Measurements from ENCODE around the gene GPS2.
A peak's percentile ranks its signal among the peaks of the same experiment; 100 is the strongest.

DNA sequence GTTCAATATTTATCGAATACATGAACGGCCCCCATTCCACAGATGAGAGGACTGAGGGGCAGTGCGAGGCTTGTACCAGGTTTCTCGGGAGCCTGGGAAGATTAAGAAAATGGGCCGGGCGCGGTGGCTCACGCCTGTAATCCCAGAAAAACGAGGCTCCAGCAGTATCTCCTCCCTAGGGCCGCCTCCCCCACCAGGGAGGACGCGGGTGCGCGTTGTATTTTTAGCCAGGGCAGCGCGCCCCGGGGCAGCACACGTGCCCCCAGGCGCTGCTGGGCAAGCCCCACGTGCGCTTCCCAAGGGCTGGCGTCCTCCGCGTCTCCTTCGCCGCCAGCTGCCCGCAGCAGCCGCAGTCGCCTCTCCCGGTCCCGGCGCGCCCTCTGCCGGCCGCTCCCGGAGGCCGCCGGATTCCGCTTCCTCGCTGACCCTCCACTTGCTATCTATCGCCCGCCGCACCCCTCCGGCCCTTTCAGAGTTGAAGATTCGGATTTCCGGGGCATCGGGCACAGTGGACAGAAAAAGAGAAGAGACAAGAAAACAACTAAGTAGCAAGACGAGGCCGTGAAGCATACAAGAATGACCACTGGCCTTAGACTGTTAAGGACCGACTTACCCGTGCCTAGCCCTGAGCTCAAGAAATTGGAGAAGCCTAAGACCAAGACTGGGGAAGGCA is 18.8 kb downstream of the GPS2 start:
- no peak for TF ChIP-seq EZH2 (IDR thresholded peaks at IDR 0.05; ENCODE audit: low read length)
- TF ChIP-seq, protein P1, sequence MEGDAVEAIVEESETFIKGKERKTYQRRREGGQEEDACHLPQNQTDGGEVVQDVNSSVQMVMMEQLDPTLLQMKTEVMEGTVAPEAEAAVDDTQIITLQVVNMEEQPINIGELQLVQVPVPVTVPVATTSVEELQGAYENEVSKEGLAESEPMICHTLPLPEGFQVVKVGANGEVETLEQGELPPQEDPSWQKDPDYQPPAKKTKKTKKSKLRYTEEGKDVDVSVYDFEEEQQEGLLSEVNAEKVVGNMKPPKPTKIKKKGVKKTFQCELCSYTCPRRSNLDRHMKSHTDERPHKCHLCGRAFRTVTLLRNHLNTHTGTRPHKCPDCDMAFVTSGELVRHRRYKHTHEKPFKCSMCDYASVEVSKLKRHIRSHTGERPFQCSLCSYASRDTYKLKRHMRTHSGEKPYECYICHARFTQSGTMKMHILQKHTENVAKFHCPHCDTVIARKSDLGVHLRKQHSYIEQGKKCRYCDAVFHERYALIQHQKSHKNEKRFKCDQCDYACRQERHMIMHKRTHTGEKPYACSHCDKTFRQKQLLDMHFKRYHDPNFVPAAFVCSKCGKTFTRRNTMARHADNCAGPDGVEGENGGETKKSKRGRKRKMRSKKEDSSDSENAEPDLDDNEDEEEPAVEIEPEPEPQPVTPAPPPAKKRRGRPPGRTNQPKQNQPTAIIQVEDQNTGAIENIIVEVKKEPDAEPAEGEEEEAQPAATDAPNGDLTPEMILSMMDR (optimal IDR thresholded peaks at IDR 0.05 in 1 of 3, IDR thresholded peaks at IDR 0.05 in 1 of 3, conservative IDR thresholded peaks at IDR 0.05 in 1 of 3; ENCODE audit: extremely low read depth in 1 of 3, insufficient read depth in 2 of 3, low read length in 3 of 3): peak; percentile 68 to 94 (median 83)

Data from keratinocyte (primary cell).